HT1080 (cell line): ENCODE results near the gene NPC1. TPM values are rescaled to one million over a fixed set of nuclear protein-coding genes. Genes with fewer than 3 reads are reported as not detected.
A peak's percentile ranks its signal among the peaks of the same experiment; 100 is the strongest.

Experiments used
- DNase-seq: peaks from one replicate; pipeline ENCODE4 v3.0.0-alpha.2; 2015; ENCODE audit warnings: low read depth
- total RNA-seq: library from RNA; depleted of rRNA; stranded (reverse); fragments of >200 nt; shearing (Covaris generic); gene quantifications from 2 replicates; pipeline ENCODE4 v1.2.3, GENCODE V29; 2014

The NPC1 gene
- total RNA-seq, 1 experiment from 2014 or later, result 105 TPM

DNA sequence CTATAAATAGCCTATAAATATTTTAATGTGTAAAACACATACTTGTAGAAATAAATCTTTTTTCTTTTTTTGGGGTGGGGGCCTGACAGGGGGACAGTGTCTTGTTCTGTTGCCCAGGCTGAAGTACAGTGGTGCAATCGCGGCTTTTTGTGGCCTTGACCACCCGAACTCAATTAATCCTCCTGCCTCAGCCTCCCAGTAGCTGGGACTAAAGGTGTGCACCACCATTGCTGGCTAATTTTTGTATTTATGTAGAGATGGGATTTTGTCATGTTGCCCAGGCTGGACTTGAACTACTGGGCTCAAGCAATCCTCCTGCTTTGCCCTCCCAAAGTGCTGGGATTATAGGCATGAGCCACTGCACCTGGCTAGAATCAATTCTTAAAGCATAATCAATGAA, 37.6 kb downstream of the NPC1 start:
- DNase-seq, result no peak

DNA sequence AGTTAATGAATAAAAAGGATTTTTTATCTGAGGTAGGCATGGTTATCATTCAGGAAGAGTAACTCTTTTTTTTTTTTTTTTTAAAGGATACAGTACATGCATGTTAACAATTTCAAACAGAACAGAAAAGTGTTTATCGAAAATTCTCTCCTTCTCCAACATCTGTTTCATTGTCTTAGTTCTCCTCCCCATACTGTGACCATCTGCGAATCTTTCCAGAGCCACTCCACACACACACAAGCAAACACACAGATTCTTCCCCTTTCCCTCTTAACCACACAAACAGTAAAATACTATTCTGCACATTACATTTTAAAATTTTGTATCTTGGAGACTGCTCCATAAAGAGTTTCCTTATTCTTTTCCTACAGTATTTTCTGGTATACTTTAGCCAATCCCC, 38.0 kb downstream of the NPC1 start:
- no peak for DNase-seq

DNA sequence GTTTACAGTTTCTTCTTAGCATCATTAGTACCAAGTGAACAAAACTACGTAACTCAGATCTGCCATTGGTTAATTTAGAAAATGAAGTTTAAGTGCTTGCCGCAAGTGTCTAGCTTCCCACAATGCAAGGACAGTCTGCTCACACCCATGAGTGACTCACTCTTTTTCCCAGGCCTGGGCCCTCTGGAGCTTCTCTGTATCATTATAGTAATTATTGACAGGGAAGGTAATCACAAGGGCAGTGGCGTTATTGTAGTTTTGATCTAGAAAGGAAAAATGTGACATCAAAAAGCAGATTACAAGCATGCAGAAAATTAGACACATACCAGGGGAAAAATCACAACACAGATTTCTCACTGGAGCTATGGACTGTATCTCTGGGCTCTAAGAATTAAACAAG, 38.5 kb downstream of the NPC1 start:
- DNase-seq, result peak; percentile 35

DNA sequence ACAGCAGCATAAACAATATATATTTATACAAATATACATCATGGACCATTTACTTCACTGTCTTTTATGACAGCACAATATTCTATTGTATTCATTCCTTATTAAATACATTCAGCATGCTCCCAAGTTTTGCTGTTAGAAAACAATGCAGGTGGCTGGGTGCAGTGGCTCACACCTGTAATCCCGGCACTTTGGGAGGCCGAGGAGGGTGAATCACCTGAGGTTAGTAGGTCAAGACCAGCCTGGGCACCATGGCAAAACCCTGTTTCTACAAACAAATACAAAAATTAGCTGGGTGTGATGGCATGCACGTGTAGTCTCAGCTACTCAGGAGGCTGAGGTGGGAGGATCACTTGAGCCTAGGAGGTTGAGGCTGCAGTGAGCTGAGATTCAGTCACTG, 39.0 kb downstream of the NPC1 start:
- DNase-seq, result no peak

DNA sequence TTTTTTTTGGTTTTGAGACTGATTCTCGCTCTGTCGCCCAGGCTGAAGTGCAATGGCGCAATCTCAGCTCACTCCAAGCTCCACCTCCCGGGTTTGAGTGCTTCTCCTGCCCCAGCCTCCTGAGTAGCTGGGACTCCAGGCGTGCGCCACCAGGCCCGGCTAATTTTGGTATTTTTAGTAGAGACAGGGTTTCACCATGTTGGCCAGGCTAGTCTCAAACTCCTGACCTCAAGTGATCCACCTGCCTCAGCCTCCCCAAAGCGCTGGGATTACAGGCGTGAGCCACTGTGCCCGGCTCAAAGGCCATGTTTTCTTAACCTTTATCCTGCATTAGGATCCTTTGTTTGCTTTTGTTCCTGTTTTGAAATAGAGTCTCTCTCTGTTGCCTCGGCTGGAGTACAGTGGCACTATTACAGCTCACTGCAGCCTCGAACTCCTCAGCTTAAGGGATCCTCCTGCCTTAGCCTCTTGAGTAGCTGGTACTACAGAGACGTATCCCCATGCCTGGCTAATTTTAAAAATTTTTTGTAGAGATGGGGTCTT, 41.0 kb downstream of the NPC1 start:
- no peak for DNase-seq

DNA sequence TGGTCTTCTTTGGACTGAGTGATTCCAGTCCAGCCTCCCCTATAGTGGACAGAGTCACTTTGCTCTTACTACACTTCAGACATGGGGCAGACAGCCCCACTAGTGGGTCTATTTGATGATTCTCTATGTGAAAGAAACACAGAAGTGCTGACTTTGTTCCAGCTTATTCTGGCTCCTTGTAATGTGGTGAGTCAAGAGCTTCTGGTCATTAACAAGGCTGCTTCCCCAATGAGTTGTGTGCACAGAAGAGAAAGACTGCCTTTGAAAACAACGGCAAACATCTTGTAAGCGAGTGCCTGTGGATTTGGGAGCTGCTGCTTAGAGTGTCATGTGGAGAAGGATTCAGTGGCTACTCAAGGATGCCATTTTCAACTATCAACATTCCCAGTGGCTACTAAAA, 43.8 kb downstream of the NPC1 start:
- DNase-seq, result no peak

DNA sequence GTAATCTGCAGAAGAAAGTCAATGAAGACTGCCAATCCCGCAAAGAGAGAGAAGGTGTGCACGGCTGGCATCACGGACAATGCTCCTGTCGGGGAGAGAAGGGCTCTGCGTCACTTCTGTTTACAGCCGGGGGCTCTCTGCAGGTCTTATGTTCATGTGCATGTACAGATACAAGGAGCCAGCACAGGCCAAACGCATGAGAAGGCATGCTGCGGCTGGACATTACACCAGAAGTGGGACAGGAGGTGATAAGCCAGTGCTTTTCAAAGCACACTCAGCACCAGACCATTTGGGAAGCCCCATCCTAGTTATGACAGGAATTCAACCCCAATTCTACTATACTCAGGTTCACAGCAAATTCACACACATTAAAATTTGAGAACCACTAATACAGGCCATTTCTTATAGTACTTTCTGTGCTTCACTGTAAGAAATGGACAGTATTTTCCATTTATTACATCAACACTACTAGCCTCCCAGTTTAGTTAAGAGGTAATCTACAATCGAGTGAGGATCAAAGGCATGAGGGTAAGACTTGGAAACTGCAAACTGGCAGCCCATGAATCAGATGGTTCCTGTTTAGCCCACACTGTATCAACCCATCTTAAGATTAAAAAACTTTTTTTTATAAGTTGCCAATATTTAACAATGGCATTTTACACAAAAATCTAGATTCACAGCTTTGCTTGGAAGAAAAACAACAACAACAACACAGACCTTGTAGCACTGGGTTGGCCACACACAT, 44.8 kb downstream of the NPC1 start:
- DNase-seq, result no peak

DNA sequence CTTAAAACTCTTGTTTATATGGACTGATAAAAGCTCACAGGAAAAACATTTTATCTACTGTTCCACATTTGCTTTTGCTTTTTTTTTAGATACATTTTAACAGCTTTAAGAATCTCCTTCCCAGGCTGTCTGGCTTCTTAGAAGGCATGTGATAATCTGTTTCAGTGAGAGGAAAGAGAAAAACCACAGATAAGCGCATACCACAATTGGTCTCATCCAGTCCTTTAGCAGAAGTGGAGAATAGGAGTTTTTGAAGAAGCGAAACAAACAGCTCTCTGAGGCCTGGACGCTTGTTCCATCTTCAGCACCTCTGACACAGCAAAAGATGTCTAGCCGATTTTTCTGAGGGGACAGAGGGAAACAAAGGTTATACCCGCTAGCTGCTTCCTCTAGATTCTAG, 45.4 kb downstream of the NPC1 start:
- no peak for DNase-seq

DNA sequence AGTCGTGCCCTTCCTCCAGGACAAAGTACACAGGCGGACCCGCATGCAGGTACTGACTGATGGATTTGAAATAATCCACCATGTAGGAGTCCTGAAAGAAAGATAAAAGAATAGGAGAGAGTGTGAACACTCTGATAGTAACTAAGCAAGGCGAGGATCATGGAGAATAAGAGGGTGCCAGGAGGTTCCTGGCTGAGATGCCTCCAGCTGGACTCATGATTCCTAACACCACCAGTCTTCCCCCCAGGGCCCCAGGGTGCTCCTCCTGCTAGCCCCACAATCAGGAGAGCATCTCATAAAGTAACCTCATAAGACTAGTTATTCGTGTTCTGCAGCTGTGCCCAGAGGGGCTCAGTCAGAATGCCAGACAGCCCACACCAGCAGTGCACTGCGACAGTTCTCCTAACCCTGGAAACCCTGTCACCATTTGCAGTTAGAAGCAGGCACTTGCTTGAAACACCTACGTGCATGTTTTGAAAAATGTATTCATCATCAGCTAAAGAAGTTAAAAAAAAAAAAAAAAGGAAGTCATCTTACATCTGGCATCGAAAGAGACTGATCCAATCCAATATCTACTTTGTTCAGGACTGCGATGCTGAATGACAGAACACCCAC, 46.3 kb downstream of the NPC1 start:
- DNase-seq, result no peak

DNA sequence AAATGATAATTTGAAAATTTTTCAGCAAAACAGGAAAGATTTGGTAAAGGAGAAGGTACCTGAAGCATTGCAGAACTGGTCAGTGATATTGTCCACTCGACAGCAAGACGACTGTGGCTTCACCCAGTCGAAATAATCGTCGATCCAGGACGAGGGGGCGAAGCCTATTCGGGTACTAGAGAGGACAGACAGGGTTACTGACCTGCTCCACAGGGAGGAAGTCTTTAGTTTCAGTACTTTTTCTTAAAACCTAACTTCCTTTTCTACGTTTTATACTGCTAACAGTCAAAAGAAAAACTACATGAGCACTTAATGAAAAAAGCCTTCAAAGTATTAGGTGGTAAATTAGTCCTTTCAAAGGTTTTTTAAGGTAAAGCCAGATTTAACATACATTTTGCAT, 47.0 kb downstream of the NPC1 start:
- DNase-seq, result no peak

DNA sequence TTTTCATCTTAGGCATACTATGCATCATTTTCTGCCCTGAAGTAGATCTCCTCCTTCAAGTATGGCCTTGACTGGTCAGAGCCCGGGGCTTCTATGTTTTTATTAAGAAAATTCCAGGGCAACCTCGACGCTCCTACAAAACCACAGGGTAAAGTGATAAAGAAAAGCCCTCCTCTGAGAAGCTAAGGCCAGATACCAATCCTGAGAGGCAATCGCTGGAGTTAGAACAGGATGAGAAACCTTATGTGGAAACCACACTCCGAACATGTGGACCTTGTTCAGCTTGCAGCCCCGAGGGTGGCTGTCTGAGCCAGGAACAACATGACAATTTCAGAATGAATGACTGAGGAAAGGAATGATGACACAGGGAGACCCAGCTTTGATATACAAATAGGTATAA, 47.4 kb downstream of the NPC1 start:
- no peak for DNase-seq

DNA sequence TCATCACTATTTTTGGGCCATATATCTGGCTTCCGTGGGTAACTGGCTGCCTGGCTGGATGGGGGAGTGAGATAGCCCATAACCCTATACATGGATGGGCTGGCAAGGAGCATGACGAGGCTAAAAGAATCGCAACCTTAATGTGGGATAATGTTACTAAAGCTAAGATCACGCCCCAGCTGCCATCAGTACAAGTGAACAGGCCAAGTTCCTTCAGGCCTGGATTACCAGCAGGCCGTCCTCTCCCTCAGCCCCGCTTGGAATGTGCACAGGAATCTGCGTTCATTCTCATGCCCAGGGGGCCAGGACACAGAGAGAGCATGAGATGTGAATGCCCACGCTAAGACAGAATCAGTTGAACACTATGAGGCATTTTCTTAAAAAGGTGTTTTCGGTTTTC, 48.3 kb downstream of the NPC1 start:
- DNase-seq, result no peak

DNA sequence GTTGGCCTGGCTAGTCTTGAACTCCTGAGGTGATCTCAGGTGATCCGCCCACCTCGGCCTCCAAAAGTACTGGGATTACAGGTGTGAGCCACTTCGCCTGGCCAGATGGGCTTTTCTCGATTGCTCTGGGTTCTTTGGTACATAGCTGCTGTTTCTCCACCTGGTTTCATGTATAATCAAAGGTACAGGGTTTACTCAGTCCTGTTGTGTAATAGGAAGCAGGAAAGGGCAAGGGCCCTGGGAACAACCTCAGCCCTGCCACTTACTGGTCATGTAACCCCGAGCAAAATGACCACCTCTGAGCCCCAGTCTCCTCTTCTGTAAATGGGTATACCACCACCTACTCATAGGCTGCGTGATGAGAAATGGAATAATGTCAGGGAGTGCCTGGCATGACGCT, 49.0 kb downstream of the NPC1 start:
- no peak for DNase-seq

DNA sequence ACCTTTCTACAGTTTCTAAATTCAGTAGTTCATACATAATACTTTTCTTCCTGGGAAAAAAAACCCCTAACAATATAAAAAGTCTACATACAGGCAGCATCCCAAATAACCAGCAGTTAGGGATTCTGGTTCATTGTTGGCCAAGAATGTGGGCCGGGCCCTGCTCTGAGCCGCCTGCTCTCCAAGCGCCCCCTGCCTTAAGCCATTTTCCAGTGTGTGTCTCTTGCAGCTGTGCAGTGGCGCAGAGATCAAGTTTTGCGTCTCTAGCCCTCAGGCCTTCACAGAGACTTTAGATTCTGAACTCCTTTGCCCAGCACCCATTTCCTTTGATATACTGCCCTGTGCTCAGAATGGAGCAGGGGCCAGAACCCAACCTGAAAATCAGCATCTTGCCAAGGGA, 50.1 kb downstream of the NPC1 start:
- DNase-seq, result no peak

DNA sequence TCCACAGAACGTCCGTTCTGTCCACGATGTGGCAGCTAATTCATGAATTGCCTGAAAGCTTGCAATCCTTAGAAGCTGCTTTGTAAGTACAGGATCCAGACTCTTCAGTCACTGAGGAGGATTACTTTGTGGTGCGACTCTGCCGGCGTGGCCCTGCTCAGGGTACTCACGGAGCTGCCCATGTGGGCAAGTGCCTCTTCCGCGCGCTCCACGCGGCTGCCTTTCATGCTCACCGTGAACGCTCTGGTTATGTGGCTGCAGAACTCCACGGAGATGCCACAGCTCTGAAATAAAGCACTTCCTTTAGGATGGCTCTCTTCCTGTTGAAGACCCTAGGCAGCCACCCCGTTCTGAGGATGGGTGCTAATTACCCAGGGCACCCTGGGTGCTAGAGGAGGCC, 52.0 kb downstream of the NPC1 start:
- no peak for DNase-seq

DNA sequence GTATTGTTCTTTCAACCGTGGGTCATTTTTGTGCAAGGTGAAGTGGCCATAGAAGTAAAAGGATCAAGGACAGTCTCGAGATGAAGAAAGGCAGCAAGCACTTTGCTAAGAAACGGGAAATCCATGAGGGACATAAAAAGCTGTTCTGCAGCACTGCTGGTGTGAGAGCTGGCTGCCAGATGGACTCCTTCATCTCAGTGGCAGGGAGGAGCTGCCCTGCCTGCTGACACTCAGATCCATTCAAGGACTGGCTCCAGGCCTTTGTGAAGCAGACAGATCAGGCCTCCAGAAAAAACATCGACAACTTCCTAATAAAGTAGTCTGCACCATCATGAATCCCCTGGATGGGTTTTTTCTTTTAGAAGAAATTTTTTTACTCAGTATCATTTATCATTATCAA, 53.5 kb downstream of the NPC1 start:
- no peak for DNase-seq

DNA sequence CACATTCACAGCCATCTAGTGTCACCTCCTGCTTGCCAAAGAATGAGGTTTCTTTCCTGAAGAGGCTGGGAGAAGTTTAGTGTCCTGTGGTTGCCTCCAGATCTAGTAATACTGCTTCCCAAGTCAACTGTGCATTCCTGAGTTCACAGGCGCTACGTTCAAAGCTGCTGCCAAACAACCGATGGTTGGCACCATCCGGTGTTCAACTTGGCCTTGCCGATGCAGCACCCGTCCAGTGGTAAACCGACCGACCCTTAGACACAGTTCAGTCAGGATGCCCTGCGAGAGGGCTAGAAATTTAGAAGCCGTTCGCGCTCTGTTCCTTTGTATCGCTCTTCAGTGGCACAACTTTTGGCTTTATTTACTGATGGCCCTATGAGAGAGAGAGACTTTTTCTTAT, 54.4 kb downstream of the NPC1 start:
- no peak for DNase-seq

DNA sequence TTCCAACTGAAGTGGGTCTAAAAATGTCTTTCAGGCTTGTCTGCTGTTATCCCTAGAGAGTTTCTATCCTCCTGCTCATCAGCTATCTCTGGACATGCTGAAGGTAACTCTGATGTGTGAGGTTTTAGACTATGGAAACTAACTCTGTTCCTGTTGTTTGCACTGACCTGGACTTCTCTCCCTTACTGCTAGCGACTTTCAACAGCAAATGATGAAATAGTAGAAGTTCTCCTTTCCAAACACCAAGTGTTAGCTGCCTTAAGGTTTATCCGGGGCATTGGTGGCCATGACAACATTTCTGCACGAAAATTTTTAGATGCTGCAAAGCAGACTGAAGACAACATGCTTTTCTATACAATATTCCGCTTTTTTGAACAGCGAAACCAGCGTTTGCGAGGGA, 56.1 kb downstream of the NPC1 start:
- DNase-seq, result no peak

DNA sequence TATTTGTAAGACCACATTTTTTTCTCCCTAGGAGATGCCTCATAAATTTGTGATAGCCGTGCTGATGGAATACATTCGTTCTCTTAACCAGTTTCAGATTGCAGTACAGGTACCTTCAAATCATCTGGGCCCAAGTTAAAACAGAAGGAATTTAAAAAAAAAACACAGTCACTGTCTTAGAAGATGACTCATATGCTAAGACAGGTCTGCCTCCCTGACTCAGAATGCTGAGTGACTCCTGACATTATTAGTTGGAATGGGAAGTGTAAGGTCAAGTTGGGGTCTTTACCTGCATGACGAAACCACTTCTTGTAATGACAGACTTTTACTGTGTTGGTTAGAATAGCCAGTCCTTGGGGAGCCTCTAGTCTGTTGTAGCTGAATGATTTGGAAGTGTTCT, 56.7 kb downstream of the NPC1 start:
- peak; percentile 89 for DNase-seq

DNA sequence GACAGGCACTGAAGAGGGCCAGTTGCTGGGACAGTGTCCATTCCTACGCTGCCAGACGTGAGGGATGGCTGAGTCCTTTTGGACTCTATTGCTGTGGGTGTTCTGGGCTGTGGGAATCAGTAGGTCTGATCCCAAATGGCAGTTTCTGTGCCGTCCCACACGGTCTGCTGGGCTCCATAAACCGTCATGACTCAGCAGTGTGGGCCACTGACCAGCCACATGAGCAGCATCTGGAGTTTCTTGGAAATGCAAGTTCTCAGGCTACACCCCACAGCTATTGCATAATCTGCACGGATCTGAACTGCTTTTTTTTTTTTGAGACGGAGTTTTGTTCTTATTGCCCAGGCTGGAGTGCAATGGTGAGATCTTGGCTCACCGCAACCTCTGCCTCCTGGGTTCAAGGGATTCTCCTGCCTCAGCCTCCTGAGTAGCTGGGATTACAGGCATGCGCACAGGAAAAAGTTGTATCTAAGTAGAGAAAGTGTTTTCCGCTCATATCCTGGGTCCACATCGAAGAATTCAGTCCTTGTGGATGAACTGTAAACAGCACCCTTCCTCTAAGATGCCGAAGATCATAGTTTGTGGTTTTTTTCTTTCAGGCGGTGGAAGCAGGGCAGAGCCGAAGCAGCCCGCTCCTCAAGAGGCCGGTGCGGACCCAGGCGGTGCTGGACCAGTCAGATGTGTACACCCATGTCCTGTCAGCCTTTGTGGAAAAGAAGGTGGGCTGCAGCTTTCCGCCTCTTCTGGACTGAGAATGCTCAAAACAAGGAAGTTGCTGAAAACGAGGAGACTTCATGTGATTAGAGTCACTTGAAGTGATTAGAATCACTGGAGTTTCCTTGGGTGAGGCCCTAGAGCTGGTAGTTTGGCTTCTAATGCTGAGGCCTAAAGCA, 57.5 kb downstream of the NPC1 start:
- peak; percentile 57 for DNase-seq

DNA sequence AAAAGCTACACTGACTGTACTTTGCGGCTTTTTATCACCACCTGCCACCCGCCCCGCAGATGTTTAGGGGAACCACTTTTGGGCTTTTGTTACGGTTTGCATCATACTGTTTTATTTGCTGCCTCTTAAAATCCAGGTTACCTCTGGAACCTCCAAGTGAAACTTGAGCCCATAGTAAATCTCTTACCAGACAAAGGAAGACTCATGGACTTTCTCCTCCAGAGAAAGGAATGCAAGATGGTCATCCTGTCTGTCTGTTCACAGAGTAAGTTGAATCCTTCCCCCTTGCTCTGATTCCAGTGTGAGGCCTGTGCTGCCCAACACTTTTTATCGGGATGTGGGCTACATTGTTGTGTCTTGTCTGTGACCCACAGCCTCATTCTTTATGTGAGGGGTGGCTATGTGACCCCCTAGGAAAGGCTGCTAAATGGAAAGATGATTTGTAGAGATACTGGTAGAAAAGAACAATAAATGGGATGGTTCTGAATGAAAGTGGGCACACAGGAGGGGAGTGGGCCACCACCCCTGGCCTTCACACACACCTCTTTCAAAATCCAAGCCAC, 59.7 kb downstream of the NPC1 start:
- DNase-seq, result no peak

DNA sequence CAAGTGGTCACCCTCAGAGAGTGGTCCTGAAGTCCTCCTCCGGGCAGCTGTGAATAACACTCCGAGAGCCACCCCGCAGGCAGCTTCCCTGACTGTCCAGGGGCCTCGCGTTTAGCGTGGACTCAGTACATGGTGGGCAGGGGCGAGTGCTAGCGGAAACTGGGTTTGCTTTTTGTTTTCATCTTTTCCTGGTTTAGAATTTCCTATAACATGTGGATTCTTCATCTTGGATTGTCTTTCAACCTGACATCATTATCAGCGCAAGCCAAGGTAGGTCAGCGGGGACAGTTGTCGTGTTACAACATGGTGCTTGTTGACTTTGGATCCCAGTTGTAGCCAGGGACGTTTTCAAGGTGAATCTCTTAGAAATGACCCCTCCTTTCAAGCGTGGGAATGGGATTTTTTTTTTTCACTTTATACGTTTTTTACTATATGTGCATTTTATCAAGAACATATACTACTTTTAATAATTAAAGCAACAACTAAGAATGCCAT, 62.0 kb downstream of the NPC1 start:
- no peak for DNase-seq
